HepG2 (cell line): ENCODE results near the gene ZNF574. TPM values are rescaled to one million over a fixed set of nuclear protein-coding genes. Genes with fewer than 3 reads are reported as not detected.

Experiments used
- DDIT3 ChIP-seq: sonication (generic); formaldehyde crosslinking; IDR thresholded peaks from 2 replicates; pipeline ENCODE4 v1.4.0; 2020; ENCODE audit warnings: mild to moderate bottlenecking, missing genetic modification reagents
- FOXC1 ChIP-seq: sonication (generic); formaldehyde crosslinking; IDR thresholded peaks from 2 replicates; pipeline ENCODE4 v1.8.0; 2022; ENCODE audit warnings: mild to moderate bottlenecking, missing genetic modification reagents, borderline replicate concordance
- FOXK1 ChIP-seq: sonication (generic); formaldehyde crosslinking; IDR thresholded peaks from 2 replicates; pipeline ENCODE4 v1.4.0; 2020; ENCODE audit warnings: low read depth, missing genetic modification reagents, borderline replicate concordance
- FOXP4 ChIP-seq: sonication (generic); formaldehyde crosslinking; IDR thresholded peaks from 2 replicates; pipeline ENCODE4 v1.4.0; 2020; ENCODE audit warnings: missing genetic modification reagents
- MXI1 ChIP-seq: IDR thresholded peaks from 3 replicates; pipeline ENCODE4 v1.6.1; 2012; ENCODE audit warnings: low read depth, low read length, inconsistent platforms, borderline replicate concordance
- RXRA ChIP-seq: sonication (generic); formaldehyde crosslinking; IDR thresholded peaks from 2 replicates; pipeline ENCODE4 v1.5.1; 2020; ENCODE audit warnings: missing genetic modification reagents
- SNAI1 ChIP-seq: sonication (generic); formaldehyde crosslinking; IDR thresholded peaks from 2 replicates; pipeline ENCODE4 v1.5.0; 2020; ENCODE audit warnings: mild to moderate bottlenecking, missing genetic modification reagents, borderline replicate concordance
- TCF7 ChIP-seq: sonication (generic); IDR thresholded peaks from 2 replicates; pipeline ENCODE4 v1.6.1; 2016; ENCODE audit warnings: antibody characterized with exemption, low read depth
- ZFYVE20 ChIP-seq: sonication (generic); formaldehyde crosslinking; IDR thresholded peaks from 2 replicates; pipeline ENCODE4 v1.8.0; 2023; ENCODE audit warnings: low read depth, mild to moderate bottlenecking, moderate library complexity, missing genetic modification reagents, borderline replicate concordance
- ZIK1 ChIP-seq: sonication (generic); formaldehyde crosslinking; IDR thresholded peaks from 2 replicates; pipeline ENCODE4 v1.5.0; 2020; ENCODE audit warnings: mild to moderate bottlenecking, low read depth, missing genetic modification reagents, borderline replicate concordance
- ZMYM4 ChIP-seq: sonication (generic); formaldehyde crosslinking; IDR thresholded peaks from 2 replicates; pipeline ENCODE4 v1.8.1; 2023; ENCODE audit warnings: mild to moderate bottlenecking, missing genetic modification reagents
- ZNF160 ChIP-seq: sonication (generic); formaldehyde crosslinking; IDR thresholded peaks from 2 replicates; pipeline ENCODE4 v1.8.0; 2022; ENCODE audit warnings: mild to moderate bottlenecking, inconsistent platforms, missing genetic modification reagents
- ZNF496 ChIP-seq: sonication (generic); formaldehyde crosslinking; IDR thresholded peaks from 2 replicates; pipeline ENCODE4 v1.8.1; 2023; ENCODE audit warnings: mild to moderate bottlenecking, moderate library complexity, missing genetic modification reagents; ENCODE audit not compliant: insufficient replicate concordance
- ZNF572 ChIP-seq: sonication (generic); formaldehyde crosslinking; IDR thresholded peaks from 2 replicates; pipeline ENCODE4 v1.5.1; 2020; ENCODE audit warnings: mild to moderate bottlenecking, missing genetic modification reagents
- ZNF879 ChIP-seq: sonication (generic); formaldehyde crosslinking; IDR thresholded peaks from 2 replicates; pipeline ENCODE4 v1.8.1; 2023; ENCODE audit warnings: missing genetic modification reagents
- polyA plus RNA-seq, 8 experiments: library from polyadenylated mRNA; depleted of rRNA in 3 of 8; stranded (reverse) in 7 of 8; unstranded in 1 of 8; fragments of >200 nt; fragmentation: Illumina TruSeq in 4 of 8; extraction: Trizol in 4 of 8; gene quantifications; 2 replicates each; pipeline versions ENCODE4 v1.2.1 to v1.2.3, GENCODE V29; 2011 to 2016; ENCODE audit warnings: low read depth in 4 of 8, missing spikeins in 1 of 8, mixed read lengths in 1 of 8; ENCODE audit not compliant: insufficient read depth in 1 of 8
- total RNA-seq, 5 experiments: library from RNA; depleted of rRNA; stranded (reverse); fragments of >200 nt; fragmentation: Illumina TruSeq; extraction: Trizol; gene quantifications; 2 replicates each; pipeline ENCODE4 v1.2.3, GENCODE V29; 2016; ENCODE audit warnings: low read depth in 1 of 5
- TF ChIP-seq, protein P1 (sequence below): IDR thresholded peaks from 2 replicates; pipeline ENCODE4 v1.6.1; 2016; ENCODE audit warnings: missing compliant biosample characterization, missing genetic modification reagents, borderline replicate concordance
- TF ChIP-seq, protein P2 (sequence below): sonication (generic); formaldehyde crosslinking; IDR thresholded peaks from 2 replicates; pipeline ENCODE4 v1.4.0; 2020; ENCODE audit warnings: missing genetic modification reagents
- TF ChIP-seq, protein P3 (sequence below): sonication (generic); formaldehyde crosslinking; IDR thresholded peaks from 2 replicates; pipeline ENCODE4 v1.4.0; 2020; ENCODE audit warnings: missing genetic modification reagents
- TF ChIP-seq, protein P4 (sequence below): sonication (generic); formaldehyde crosslinking; IDR thresholded peaks from 2 replicates; pipeline ENCODE4 v1.4.0; 2020; ENCODE audit warnings: missing genetic modification reagents

Gene ZNF574
- total and polyA plus RNA-seq, 2 of the 13 experiments (the other 11 are each of a cell fraction or from before 2014, with no cell fraction given), result 7.7 to 7.9 TPM

DNA sequence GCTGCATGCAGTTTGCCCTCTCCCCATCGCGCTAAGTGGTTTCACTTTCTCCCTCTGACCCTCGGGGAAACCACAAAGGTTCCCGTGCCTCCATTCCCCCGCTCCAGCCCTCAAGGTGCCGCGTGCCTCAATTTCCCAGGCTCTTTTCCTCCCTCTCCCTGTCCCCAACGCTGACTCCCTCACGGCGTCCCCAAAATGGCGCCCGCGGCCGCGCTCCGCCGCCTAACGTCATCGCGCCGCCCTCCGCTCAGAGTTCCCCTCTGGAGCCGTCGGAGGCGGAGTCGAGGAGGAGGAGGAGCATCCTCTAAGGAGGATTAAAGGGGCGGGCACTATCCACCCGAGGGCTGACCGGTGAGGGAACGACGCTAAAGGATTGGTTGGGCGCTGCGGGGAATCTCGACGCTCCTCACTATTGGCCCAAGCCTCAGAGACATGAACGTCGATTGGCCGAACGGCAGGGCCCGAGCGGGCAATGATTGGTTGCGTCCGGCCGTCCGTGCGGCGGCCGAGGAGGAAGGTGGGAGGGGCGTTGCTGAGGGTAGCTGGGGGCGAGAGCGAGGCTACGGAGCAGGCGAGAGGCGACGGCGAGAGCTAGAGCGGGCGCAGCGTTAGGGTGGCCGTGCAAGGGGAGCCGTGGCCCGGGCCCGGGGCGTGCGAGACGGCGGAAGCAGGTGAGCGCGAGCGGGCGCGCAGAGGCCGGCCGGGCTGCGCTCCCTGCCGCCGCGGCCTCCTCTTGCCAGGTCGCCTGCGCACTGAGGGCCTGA lies at the start of gene ZNF574 (continued):
- TF ChIP-seq TCF7 (no peak), ZFYVE20 (peak; percentile 63; the same call in 1 of the 2 replicates), SNAI1 (CRISPR knock-in tag) (no peak), ZIK1 (CRISPR knock-in tag) (0 out of 2 replicates have a peak, but pooled peaks have one; percentile 27), DDIT3 (CRISPR knock-in tag) (no peak), ZNF879 (no peak), ZMYM4 (CRISPR knock-in tag) (peak; percentile 89), ZNF160 (CRISPR knock-in tag) (peak; percentile 50), MXI1 (peak; percentile 58; the same call in 1 of the 3 replicates), FOXC1 (CRISPR knock-in tag) (peak; percentile 38; the same call in 1 of the 2 replicates), ZNF572 (CRISPR knock-in tag) (no peak), FOXK1 (CRISPR knock-in tag) (no peak; the same call in 1 of the 2 replicates), RXRA (CRISPR knock-in tag) (peak; percentile 28; the same call in 1 of the 2 replicates), ZNF496 (CRISPR knock-in tag) (no peak), FOXP4 (CRISPR knock-in tag) (no peak)
- TF ChIP-seq, protein P1, sequence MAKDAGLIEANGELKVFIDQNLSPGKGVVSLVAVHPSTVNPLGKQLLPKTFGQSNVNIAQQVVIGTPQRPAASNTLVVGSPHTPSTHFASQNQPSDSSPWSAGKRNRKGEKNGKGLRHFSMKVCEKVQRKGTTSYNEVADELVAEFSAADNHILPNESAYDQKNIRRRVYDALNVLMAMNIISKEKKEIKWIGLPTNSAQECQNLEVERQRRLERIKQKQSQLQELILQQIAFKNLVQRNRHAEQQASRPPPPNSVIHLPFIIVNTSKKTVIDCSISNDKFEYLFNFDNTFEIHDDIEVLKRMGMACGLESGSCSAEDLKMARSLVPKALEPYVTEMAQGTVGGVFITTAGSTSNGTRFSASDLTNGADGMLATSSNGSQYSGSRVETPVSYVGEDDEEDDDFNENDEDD (CRISPR knock-in tag), result peak; percentile 43; the same call in 1 of the 2 replicates
- TF ChIP-seq, protein P2, sequence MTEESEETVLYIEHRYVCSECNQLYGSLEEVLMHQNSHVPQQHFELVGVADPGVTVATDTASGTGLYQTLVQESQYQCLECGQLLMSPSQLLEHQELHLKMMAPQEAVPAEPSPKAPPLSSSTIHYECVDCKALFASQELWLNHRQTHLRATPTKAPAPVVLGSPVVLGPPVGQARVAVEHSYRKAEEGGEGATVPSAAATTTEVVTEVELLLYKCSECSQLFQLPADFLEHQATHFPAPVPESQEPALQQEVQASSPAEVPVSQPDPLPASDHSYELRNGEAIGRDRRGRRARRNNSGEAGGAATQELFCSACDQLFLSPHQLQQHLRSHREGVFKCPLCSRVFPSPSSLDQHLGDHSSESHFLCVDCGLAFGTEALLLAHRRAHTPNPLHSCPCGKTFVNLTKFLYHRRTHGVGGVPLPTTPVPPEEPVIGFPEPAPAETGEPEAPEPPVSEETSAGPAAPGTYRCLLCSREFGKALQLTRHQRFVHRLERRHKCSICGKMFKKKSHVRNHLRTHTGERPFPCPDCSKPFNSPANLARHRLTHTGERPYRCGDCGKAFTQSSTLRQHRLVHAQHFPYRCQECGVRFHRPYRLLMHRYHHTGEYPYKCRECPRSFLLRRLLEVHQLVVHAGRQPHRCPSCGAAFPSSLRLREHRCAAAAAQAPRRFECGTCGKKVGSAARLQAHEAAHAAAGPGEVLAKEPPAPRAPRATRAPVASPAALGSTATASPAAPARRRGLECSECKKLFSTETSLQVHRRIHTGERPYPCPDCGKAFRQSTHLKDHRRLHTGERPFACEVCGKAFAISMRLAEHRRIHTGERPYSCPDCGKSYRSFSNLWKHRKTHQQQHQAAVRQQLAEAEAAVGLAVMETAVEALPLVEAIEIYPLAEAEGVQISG (CRISPR knock-in tag), result peak; percentile 98
- TF ChIP-seq, protein P3, sequence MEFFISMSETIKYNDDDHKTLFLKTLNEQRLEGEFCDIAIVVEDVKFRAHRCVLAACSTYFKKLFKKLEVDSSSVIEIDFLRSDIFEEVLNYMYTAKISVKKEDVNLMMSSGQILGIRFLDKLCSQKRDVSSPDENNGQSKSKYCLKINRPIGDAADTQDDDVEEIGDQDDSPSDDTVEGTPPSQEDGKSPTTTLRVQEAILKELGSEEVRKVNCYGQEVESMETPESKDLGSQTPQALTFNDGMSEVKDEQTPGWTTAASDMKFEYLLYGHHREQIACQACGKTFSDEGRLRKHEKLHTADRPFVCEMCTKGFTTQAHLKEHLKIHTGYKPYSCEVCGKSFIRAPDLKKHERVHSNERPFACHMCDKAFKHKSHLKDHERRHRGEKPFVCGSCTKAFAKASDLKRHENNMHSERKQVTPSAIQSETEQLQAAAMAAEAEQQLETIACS, result no peak
- TF ChIP-seq, protein P4, sequence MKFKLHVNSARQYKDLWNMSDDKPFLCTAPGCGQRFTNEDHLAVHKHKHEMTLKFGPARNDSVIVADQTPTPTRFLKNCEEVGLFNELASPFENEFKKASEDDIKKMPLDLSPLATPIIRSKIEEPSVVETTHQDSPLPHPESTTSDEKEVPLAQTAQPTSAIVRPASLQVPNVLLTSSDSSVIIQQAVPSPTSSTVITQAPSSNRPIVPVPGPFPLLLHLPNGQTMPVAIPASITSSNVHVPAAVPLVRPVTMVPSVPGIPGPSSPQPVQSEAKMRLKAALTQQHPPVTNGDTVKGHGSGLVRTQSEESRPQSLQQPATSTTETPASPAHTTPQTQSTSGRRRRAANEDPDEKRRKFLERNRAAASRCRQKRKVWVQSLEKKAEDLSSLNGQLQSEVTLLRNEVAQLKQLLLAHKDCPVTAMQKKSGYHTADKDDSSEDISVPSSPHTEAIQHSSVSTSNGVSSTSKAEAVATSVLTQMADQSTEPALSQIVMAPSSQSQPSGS (CRISPR knock-in tag), result peak; percentile 60; the same call in 1 of the 2 replicates
